Measurements from ENCODE around the gene TMEM203. TPM values are rescaled to one million over a fixed set of nuclear protein-coding genes. Genes with fewer than 3 reads are reported as not detected.

TMEM203 gene
- total RNA-seq, 2 experiments from 2014 or later, result 34.6 to 36.6 TPM

DNA sequence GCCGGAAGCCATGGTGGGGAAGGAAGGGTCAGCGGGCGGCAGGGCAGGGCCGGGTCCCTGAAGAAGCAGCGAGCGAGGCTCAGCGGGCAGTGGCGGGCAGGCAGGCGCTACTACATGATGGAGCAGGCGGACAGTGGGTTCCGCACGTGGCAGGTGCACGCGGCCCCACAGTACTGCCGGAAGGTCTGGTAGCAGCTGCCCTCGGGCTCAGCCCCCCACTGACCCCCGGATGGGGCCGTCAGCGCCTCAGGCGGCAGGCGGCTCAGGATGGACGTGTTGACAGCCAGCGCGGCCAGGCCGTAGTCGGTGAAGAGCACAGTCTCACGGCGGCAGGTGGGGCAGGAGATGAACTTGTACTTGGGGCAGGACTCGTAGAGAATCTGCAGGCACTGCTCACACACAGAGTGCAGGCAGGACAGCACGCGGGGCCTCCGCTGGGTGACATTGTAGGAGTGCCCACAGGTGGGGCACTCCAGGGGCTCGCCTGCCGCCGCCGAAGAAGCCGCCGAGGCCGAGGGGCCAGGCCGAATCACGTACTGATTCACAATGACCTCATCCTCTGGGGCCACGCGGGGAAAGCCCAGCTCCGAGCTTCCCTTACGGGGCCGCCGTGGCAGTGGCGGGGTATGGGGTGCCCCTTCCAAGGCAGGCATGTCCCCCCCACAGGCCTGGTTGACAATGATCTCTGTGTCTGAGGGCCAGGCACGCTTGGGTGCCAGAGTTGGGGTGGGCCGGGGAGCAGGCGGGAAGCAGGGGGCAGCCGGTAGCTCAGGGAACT is 15.1 kb upstream of the TMEM203 start:
- Mint-ChIP-seq H3K4me3 (peak overlapping the region; percentile 55), H3K9me3 (ENCODE audit: insufficient read depth) (no peaks in the 10 kb centered on the region), H3K4me1 (ENCODE audit: low read depth) (peaks cover 16% of the 10 kb centered on the region), H3K36me3 (ENCODE audit: low read depth) (no peaks in the 10 kb centered on the region), H3K27ac (no peak overlapping the region), H3K27me3 (ENCODE audit: low read depth) (no peaks in the 10 kb centered on the region)
- CTCF ChIA-PET, result no interaction called here
- no peak for ATAC-seq
- POLR2A ChIA-PET, result interaction anchor here (1.5 to 2.1 kb wide), 3 partner anchors 16 to 20 kb away, joined by 4 to 6 read pairs (median 5); partner anchors contain the start of genes TPRN and TUBB4B
- DNase-seq, result no peak

DNA sequence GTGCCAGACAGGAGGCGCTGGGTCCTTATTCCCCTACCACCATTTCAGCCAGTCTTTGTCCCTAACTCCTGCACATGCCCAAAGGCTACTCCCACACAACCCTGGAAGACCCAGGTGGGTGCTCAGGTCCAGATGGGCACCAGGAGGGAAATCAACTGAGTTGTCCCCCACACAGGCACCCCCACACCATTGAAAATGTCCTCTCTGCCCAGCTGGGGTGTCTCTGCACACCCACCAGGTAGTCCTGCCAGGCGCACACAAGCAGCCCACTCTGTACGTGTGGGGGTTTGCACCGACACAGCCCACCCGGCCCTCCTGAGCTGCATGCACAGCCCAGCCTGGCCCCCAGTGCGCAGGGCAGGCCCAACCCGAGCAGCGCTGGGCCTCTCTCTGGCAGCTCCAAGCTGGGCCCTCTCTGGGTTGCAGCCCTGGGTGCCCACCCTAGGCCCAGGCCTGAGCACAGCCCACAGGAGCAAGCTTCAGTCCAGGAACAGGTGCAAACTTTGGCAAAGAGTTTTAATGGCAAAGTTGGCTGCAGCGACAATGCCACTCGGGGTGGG is 14.4 kb upstream of the TMEM203 start:
- H3K9me3 Mint-ChIP-seq (ENCODE audit: insufficient read depth), result no peaks in the 10 kb centered on the region
- peaks cover 9% of the 10 kb centered on the region for H3K4me1 Mint-ChIP-seq (ENCODE audit: low read depth)
- H3K27ac Mint-ChIP-seq, result no peak overlapping the region
- H3K36me3 Mint-ChIP-seq (ENCODE audit: low read depth), result no peaks in the 10 kb centered on the region
- no peak for DNase-seq
- H3K27me3 Mint-ChIP-seq (ENCODE audit: low read depth), result no peaks in the 10 kb centered on the region
- ChIA-PET POLR2A (interaction anchor here (1.5 to 2.1 kb wide), 3 partner anchors 15 to 21 kb away, joined by 4 to 6 read pairs (median 5); partner anchors contain the start of genes TPRN and TUBB4B), CTCF (interaction anchor here (1.4 kb wide), 1 partner anchor 31 kb away, joined by 5 read pairs; the partner anchor contains the start of genes ANAPC2 and SSNA1)
- no peak for ATAC-seq
- no peak overlapping the region for H3K4me3 Mint-ChIP-seq

- Mint-ChIP-seq H3K9me3 (ENCODE audit: insufficient read depth) (no peaks in the 10 kb centered on the region), H3K27me3 (ENCODE audit: low read depth) (no peaks in the 10 kb centered on the region), H3K36me3 (ENCODE audit: low read depth) (no peaks in the 10 kb centered on the region), H3K27ac (no peak overlapping the region), H3K4me3 (no peak overlapping the region), H3K4me1 (ENCODE audit: low read depth) (peaks cover 7% of the 10 kb centered on the region)
- DNase-seq (no peak), ATAC-seq (no peak)
- CTCF ChIA-PET, result interaction anchor here (1.4 kb wide), 1 partner anchor 30 kb away, joined by 5 read pairs; the partner anchor contains the start of genes ANAPC2 and SSNA1
- POLR2A ChIA-PET, result interaction anchor here (1.5 kb wide), 1 partner anchor 14 kb away, joined by 4 read pairs; no protein-coding TSS in a partner anchor
Observed at GRCh38 chr9:137218754-137219271, 13.4 kb upstream of the TMEM203 start.

GRCh38 chr9:137218212-137218753 is 12.8 kb upstream of the TMEM203 start:
- no peak overlapping the region for H3K4me3 Mint-ChIP-seq
- ATAC-seq (no peak), DNase-seq (no peak)
- POLR2A ChIA-PET, result no interaction called here
- CTCF ChIA-PET, result interaction anchor here (1.4 kb wide), 1 partner anchor 29 kb away, joined by 5 read pairs; the partner anchor contains the start of genes ANAPC2 and SSNA1
- H3K27me3 Mint-ChIP-seq (ENCODE audit: low read depth), result no peaks in the 10 kb centered on the region
- H3K9me3 Mint-ChIP-seq (ENCODE audit: insufficient read depth), result no peaks in the 10 kb centered on the region
- no peaks in the 10 kb centered on the region for H3K36me3 Mint-ChIP-seq (ENCODE audit: low read depth)
- H3K27ac Mint-ChIP-seq, result no peak overlapping the region
- peaks cover 7% of the 10 kb centered on the region for H3K4me1 Mint-ChIP-seq (ENCODE audit: low read depth)

DNA sequence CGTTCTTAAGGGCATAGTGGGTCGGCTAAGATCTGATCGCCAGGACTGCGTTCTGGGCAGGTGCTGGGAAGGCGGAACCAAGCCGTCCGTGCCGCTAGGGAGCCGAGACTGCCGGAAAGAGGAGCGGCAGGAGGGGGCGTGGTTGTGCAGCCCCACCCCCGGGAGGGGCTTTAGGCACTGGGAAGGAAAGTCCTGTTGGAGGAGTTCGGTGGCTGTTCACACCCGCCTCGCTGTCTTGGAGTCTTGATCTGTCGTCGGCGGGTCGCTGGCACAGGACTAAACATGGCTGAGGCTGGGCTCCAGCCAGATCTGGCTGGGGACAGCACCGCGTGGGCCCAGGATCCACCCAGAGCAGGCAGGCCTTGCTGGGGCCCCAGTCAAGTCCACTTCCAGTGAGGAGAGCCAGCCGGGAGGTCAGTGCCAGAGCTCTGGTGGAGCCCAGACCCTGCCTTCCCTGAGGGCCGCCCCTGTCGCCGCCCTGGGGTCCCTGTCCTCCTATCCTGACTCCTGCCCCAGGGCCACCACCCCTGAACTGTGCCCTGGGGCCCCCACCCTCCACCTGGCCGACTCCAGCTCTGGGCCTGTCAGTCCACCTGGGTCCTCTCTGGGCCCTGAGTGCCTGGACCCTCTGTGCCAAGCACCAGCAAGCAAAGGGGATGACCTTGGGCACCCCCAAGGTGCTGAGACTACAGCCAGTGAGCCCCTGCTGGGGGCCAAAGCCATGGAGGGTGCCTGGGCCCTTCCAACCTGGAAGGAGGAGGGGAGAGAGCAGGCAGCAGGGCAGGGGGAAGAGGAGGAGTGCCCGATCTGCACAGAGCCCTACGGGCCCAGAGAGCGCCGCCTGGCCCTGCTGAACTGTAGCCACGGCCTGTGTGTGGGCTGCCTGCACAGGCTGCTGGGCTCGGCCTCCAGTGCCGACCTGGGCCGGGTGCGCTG is 12.1 kb upstream of the TMEM203 start:
- ChIA-PET CTCF (no interaction called here), POLR2A (interaction anchor here (1.4 to 1.5 kb wide), 2 partner anchors 10 to 14 kb away, joined by 4 read pairs; no protein-coding TSS in a partner anchor)
- Mint-ChIP-seq H3K27ac (no peak overlapping the region), H3K4me1 (ENCODE audit: low read depth) (peaks cover 2% of the 10 kb centered on the region), H3K36me3 (ENCODE audit: low read depth) (no peaks in the 10 kb centered on the region), H3K4me3 (no peak overlapping the region), H3K9me3 (ENCODE audit: insufficient read depth) (no peaks in the 10 kb centered on the region), H3K27me3 (ENCODE audit: low read depth) (no peaks in the 10 kb centered on the region)
- DNase-seq, result no peak
- ATAC-seq, result no peak

- no peak for DNase-seq
- Mint-ChIP-seq H3K36me3 (ENCODE audit: low read depth) (no peaks in the 10 kb centered on the region), H3K9me3 (ENCODE audit: insufficient read depth) (no peaks in the 10 kb centered on the region), H3K4me3 (no peak overlapping the region), H3K27ac (no peak overlapping the region), H3K27me3 (ENCODE audit: low read depth) (no peaks in the 10 kb centered on the region), H3K4me1 (ENCODE audit: low read depth) (peaks cover 2% of the 10 kb centered on the region)
- ATAC-seq, result no peak
- ChIA-PET POLR2A (interaction anchor here (1.1 to 1.5 kb wide), 4 partner anchors 9 to 25 kb away, joined by 3 to 5 read pairs (median 4); partner anchors contain the start of genes TPRN and TUBB4B), CTCF (no interaction called here)
Observed at GRCh38 chr9:137216188-137216965, 10.9 kb upstream of the TMEM203 start.

GRCh38 chr9:137215196-137215986 is 9.9 kb upstream of the TMEM203 start:
- POLR2A ChIA-PET, result interaction anchor here (1.1 to 1.5 kb wide), 4 partner anchors 11 to 26 kb away, joined by 3 to 5 read pairs (median 4); partner anchors contain the start of genes TPRN and TUBB4B
- no peak overlapping the region for H3K27ac Mint-ChIP-seq
- CTCF ChIA-PET, result no interaction called here
- ATAC-seq (no peak), DNase-seq (no peak)
- H3K36me3 Mint-ChIP-seq (ENCODE audit: low read depth), result peaks cover 4% of the 10 kb centered on the region
- no peak overlapping the region for H3K4me3 Mint-ChIP-seq
- no peaks in the 10 kb centered on the region for H3K9me3 Mint-ChIP-seq (ENCODE audit: insufficient read depth)
- no peaks in the 10 kb centered on the region for H3K4me1 Mint-ChIP-seq (ENCODE audit: low read depth)
- H3K27me3 Mint-ChIP-seq (ENCODE audit: low read depth), result no peaks in the 10 kb centered on the region

GRCh38 chr9:137214620-137215019 is 9.2 kb upstream of the TMEM203 start:
- ChIA-PET CTCF (no interaction called here), POLR2A (interaction anchor here (1.2 kb wide), 1 partner anchor 26 kb away, joined by 3 read pairs; no protein-coding TSS in a partner anchor)
- peaks cover 6% of the 10 kb centered on the region for H3K36me3 Mint-ChIP-seq (ENCODE audit: low read depth)
- no peak for DNase-seq
- no peak overlapping the region for H3K27ac Mint-ChIP-seq
- no peaks in the 10 kb centered on the region for H3K27me3 Mint-ChIP-seq (ENCODE audit: low read depth)
- H3K9me3 Mint-ChIP-seq (ENCODE audit: insufficient read depth), result no peaks in the 10 kb centered on the region
- H3K4me3 Mint-ChIP-seq, result no peak overlapping the region
- no peak for ATAC-seq
- H3K4me1 Mint-ChIP-seq (ENCODE audit: low read depth), result no peaks in the 10 kb centered on the region

GRCh38 chr9:137213160-137214060 is 8.0 kb upstream of the TMEM203 start:
- POLR2A ChIA-PET, result interaction anchor here (0.9 kb wide), 1 partner anchor 98 kb away, joined by 3 read pairs; no protein-coding TSS in a partner anchor
- Mint-ChIP-seq H3K4me3 (no peak overlapping the region), H3K4me1 (ENCODE audit: low read depth) (peaks cover 3% of the 10 kb centered on the region), H3K36me3 (ENCODE audit: low read depth) (peaks cover 15% of the 10 kb centered on the region), H3K27me3 (ENCODE audit: low read depth) (no peaks in the 10 kb centered on the region), H3K27ac (no peak overlapping the region), H3K9me3 (ENCODE audit: insufficient read depth) (no peaks in the 10 kb centered on the region)
- CTCF ChIA-PET, result no interaction called here
- ATAC-seq, result no peak
- DNase-seq, result no peak

All from activated CD8-positive, alpha-beta T cell treated with anti-CD3 and anti-CD28 coated beads, Interleukin-2, amount 10 ng/mL, durations not matched to agents 7 days and 5 days (primary cell).